Left lung (tissue), 10 donors: ENCODE results near the gene GRIN2C. TPM values are rescaled to one million over a fixed set of nuclear protein-coding genes. Genes with fewer than 3 reads are reported as not detected.

Experiments used
- ATAC-seq: fragments of 200-7000 bp; cut with Tn5 transposase; one replicate; pipeline ENCODE4 v1.9.1; 2020; ENCODE audit warnings: moderate library complexity
- DNase-seq, 4 donors: peaks; one replicate each; pipeline ENCODE4 v3.0.0-alpha.2; 2013 to 2020
- H3K27ac ChIP-seq, 2 donors: fragments of 200-600 bp; sonication (generic) in 1 of 2; one replicate each; pipeline versions ENCODE4 v1.5.0 to v1.8.0; 2020 to 2021
- H3K27me3 ChIP-seq, 2 donors: fragments of 200-600 bp; sonication (generic) in 1 of 2; one replicate each; pipeline versions ENCODE4 v1.5.0 to v1.8.0; 2020 to 2021
- H3K36me3 ChIP-seq, 2 donors: fragments of 200-600 bp; sonication (generic) in 1 of 2; one replicate each; pipeline versions ENCODE4 v1.5.0 to v1.8.0; 2020 to 2021
- H3K4me1 ChIP-seq, 2 donors: fragments of 200-600 bp; one replicate each; pipeline ENCODE4 v1.8.0; 2021
- H3K4me3 ChIP-seq, 2 donors: fragments of 200-600 bp; sonication (generic) in 1 of 2; one replicate each; pipeline versions ENCODE4 v1.5.0 to v1.8.0; 2020 to 2021; ENCODE audit warnings: mild to moderate bottlenecking in 1 of 2
- H3K9me3 ChIP-seq, 2 donors: fragments of 200-600 bp; sonication (generic) in 1 of 2; one replicate each; pipeline versions ENCODE4 v1.5.0 to v1.8.0; 2020 to 2021
- CTCF ChIP-seq, 2 donors: fragments of 200-600 bp; sonication (generic) in 1 of 2; IDR thresholded peaks; one replicate each; pipeline versions ENCODE4 v1.5.0 to v1.8.0; 2021; ENCODE audit warnings: antibody characterized with exemption in 2 of 2
- intact Hi-C, 2 donors: fragments of 100-400 bp; cut with DNase I; formaldehyde crosslinking; loops; one replicate each; pipeline versions ENCODE4 v1.11.2 to v1.14.2; 2022
- polyA plus RNA-seq, 6 donors: library from polyadenylated mRNA; unstranded; fragments of 120-200 nt; gene quantifications; one replicate each; pipeline ENCODE4 v1.2.1, GENCODE V29; 2013; ENCODE audit not compliant: insufficient read length in 6 of 6
- total RNA-seq, 2 donors: library from RNA; stranded (reverse); fragmentation: NEBNext Ultra II Directional; extraction: Animal tissue kit (Norgen Biotek cat#: 25700); gene quantifications; one replicate each; pipeline ENCODE4 v1.2.1, GENCODE V29; 2021
- donor health status: DM: no; HTN: yes; CAD: no.
- donor health status: DM: no; HTN: no; CAD: no.

Gene GRIN2C
- total and polyA plus RNA-seq, 8 donors: 0.15 to 0.43 (median 0.26) TPM; not detected in 1

DNA sequence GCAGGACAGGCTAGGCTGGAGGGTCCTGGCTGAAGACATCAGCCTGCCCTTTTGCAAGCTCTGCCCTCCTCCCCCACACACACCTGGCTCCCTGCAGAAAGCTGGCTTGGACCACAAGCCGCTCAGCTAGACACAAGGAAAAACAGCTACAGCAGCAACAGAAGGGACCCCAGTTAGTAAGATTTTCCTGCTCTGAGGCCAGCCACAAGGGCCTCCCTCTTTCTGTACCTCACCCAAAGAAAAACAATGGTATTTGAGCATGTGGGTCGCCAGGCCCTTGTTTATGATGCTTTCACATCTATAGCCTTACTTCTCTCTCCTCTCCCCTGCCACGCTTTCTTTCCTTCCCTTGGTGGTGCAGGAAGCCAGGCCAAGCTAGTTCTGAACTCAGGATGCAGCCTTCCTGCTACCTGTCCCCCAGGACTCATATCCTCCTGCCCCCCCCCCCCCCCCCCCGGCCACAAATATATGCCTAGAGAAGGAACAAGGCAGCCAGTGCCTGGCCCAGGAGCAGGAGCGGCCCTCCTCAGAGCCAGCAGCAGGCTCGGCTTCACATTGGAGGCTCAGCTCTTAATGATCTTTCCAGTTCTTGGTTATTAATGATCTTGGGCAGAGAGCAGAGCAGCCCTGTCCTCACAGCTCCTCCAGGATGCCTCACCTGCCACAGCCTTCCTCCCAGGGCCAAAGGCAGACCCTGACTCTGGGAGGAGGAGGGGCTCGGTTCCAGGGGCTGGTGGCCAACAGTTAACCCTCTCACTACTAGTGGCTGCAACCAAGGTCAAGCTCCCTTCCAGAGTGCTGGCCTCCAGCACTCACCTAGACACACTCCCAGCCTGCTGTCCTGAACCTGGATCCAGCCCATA, 19.5 kb downstream of the GRIN2C start:
- Histone ChIP-seq H3K9me3 (no peaks in the 10 kb centered on the region), H3K4me1 (peaks cover 16 to 31% of the 10 kb centered on the region in 2 donors), H3K27me3 (peaks cover 0 to 24% of the 10 kb centered on the region in 2 donors), H3K36me3 (peaks cover 0 to 41% of the 10 kb centered on the region in 2 donors), H3K27ac (no peak overlapping the region), H3K4me3 (no peak overlapping the region)
- ATAC-seq (no peak), DNase-seq (no peak)
- TF ChIP-seq CTCF (IDR thresholded peaks at IDR 0.05): no peak
- intact Hi-C loops: no loop called here

GRCh38 chr17:74838274-74838673, 21.4 kb downstream of the GRIN2C start:
- no peak overlapping the region for H3K4me3 ChIP-seq
- H3K4me1 ChIP-seq: peaks cover 16 to 29% of the 10 kb centered on the region in 2 donors
- TF ChIP-seq CTCF (IDR thresholded peaks at IDR 0.05): no peak
- H3K27me3 ChIP-seq: peaks cover 0 to 12% of the 10 kb centered on the region in 2 donors
- H3K36me3 ChIP-seq: peaks cover 0 to 41% of the 10 kb centered on the region in 2 donors
- DNase-seq (no peak), ATAC-seq (no peak)
- H3K27ac ChIP-seq: no peak overlapping the region
- H3K9me3 ChIP-seq: no peaks in the 10 kb centered on the region
- intact Hi-C loops: no loop called here

DNA sequence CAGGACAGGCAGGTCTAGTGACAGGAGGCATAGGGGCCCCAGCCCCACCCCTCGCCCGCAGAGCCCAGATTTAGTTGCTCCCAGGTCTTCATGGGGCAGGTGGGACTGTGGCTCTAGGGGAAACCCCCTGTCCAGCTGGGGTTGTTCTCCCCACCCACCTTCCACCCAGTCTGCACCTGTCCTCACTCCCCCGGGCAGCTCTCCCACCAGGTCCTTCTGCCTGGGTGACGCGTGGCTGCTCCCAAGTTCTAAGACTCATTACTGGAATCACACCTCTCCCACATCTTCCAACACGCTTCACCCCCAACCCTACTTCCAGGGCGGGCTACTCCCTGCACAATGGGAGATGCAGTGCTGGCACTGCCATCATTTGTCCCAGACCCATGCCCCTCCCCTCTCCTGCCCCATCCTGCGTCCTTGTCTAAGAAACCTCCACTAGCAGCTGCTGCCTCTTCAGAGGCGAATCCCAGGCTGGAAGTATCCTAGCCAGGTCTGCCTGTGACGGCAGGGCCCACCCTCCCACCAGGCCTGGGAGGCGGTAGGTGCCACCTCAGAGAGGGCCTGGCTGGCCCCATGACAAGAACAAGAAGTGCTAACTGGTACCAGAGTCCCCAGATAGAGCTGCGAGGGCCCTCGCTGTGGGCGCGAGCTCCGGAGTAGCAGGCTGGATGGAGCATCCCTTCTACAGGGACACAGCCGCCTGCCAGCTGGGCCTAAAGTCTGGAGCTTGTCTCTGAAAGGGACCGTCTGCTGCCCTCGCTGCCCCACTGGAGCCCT, 22.8 kb downstream of the GRIN2C start:
- H3K27me3 ChIP-seq: no peaks in the 10 kb centered on the region
- no peaks in the 10 kb centered on the region for H3K9me3 ChIP-seq
- peaks cover 10 to 15% of the 10 kb centered on the region in 2 donors for H3K4me1 ChIP-seq
- intact Hi-C loops: no loop called here
- no peak overlapping the region for H3K4me3 ChIP-seq
- no peak overlapping the region for H3K27ac ChIP-seq
- peak in 1 of 4 donors; percentile 44 for DNase-seq
- peaks cover 0 to 41% of the 10 kb centered on the region in 2 donors for H3K36me3 ChIP-seq
- TF ChIP-seq CTCF (IDR thresholded peaks at IDR 0.05): no peak
- ATAC-seq: no peak

DNA sequence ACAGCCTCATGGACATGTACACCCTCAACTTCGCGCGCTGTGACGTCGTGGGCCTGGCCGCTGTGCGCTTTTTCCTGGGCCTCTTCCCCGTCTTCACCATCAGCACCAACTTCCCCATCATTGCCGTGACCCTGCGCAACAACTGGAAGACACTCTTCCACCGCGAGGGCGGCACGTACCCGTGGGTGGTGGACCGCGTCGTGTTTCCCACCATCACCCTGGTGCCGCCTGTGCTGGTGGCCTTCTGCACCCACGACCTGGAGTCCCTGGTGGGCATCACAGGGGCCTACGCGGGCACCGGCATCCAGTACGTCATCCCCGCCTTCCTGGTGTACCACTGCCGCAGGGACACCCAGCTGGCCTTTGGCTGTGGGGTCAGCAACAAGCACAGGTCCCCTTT, 23.5 kb downstream of the GRIN2C start:
- DNase-seq (peak in 1 of 4 donors; percentile 64), ATAC-seq (no peak)
- no peak for TF ChIP-seq CTCF (IDR thresholded peaks at IDR 0.05)
- Histone ChIP-seq H3K27me3 (no peaks in the 10 kb centered on the region), H3K36me3 (peaks cover 0 to 42% of the 10 kb centered on the region in 2 donors), H3K9me3 (no peaks in the 10 kb centered on the region), H3K4me3 (no peak overlapping the region), H3K27ac (no peak overlapping the region), H3K4me1 (peaks cover 6 to 8% of the 10 kb centered on the region in 2 donors)
- intact Hi-C loops: no loop called here
